Neural progenitor cell (in vitro differentiated cells): Measurements from ENCODE around the gene ZSCAN4. TPM values are rescaled to one million over a fixed set of nuclear protein-coding genes. Genes with fewer than 3 reads are reported as not detected.
A peak's percentile ranks its signal among the peaks of the same experiment; 100 is the strongest.

Experiments
- DNase-seq: peaks from one replicate; pipeline ENCODE4 v3.0.0-alpha.2; 2016; ENCODE audit warnings: low spot score
- H2AFZ ChIP-seq: fragments of 200-600 bp; sonication (generic); replicated peaks from 2 replicates; pipeline ENCODE4 v1.6.1; 2016; ENCODE audit warnings: antibody characterized with exemption
- H3F3A ChIP-seq: fragments of 200-600 bp; sonication (generic); 2 replicates; pipeline ENCODE4 v1.6.1; 2016; ENCODE audit warnings: antibody characterized with exemption, low read depth
- H3K27ac ChIP-seq: fragments of 200-600 bp; sonication (generic); 2 replicates; pipeline ENCODE4 v1.5.1; 2016; ENCODE audit warnings: mild to moderate bottlenecking
- H3K27me3 ChIP-seq: fragments of 200-600 bp; sonication (generic); 2 replicates; pipeline ENCODE4 v1.6.1; 2016; ENCODE audit warnings: mild to moderate bottlenecking, moderate library complexity
- H3K36me3 ChIP-seq: fragments of 200-600 bp; sonication (generic); 2 replicates; pipeline ENCODE4 v1.5.1; 2016
- H3K4me1 ChIP-seq: fragments of 200-600 bp; sonication (generic); 2 replicates; pipeline ENCODE4 v1.6.1; 2016; ENCODE audit warnings: mixed run types
- H3K4me2 ChIP-seq: fragments of 200-600 bp; sonication (generic); 2 replicates; pipeline ENCODE4 v1.6.1; 2016
- H3K4me3 ChIP-seq: fragments of 200-600 bp; sonication (generic); 2 replicates; pipeline ENCODE4 v1.5.1; 2016
- H3K79me2 ChIP-seq: fragments of 200-600 bp; sonication (generic); 2 replicates; pipeline ENCODE4 v1.6.1; 2016; ENCODE audit warnings: low read depth
- H3K9ac ChIP-seq: fragments of 200-600 bp; sonication (generic); 2 replicates; pipeline ENCODE4 v1.6.1; 2016
- H3K9me3 ChIP-seq: fragments of 200-600 bp; sonication (generic); 2 replicates; pipeline ENCODE4 v1.5.1; 2016; ENCODE audit warnings: low read depth
- H4K20me1 ChIP-seq: fragments of 200-600 bp; sonication (generic); 2 replicates; pipeline ENCODE4 v1.6.1; 2016; ENCODE audit warnings: low read depth
- H3K27ac Mint-ChIP-seq: 3 replicates; pipeline ENCODE4 v1.8.0; 2021; ENCODE audit warnings: mixed read lengths
- H3K27me3 Mint-ChIP-seq: 2 replicates; pipeline ENCODE4 v1.8.0; 2022; ENCODE audit warnings: low read depth, mild to moderate bottlenecking, inconsistent platforms, moderate library complexity, mixed read lengths; ENCODE audit not compliant: insufficient read depth
- H3K36me3 Mint-ChIP-seq: 3 replicates; pipeline ENCODE4 v1.8.0; 2021; ENCODE audit warnings: mixed read lengths
- H3K4me1 Mint-ChIP-seq: 3 replicates; pipeline ENCODE4 v1.8.0; 2021; ENCODE audit warnings: mixed read lengths
- H3K4me3 Mint-ChIP-seq: 3 replicates; pipeline ENCODE4 v1.8.0; 2021; ENCODE audit warnings: mild to moderate bottlenecking, moderate library complexity, mixed read lengths
- H3K9me3 Mint-ChIP-seq: 3 replicates; pipeline ENCODE4 v1.8.0; 2020; ENCODE audit warnings: mixed read lengths
- CTCF ChIP-seq: fragments of 200-600 bp; sonication (generic); IDR thresholded peaks from 2 replicates; pipeline ENCODE4 v1.5.1; 2017; ENCODE audit warnings: antibody characterized with exemption, mild to moderate bottlenecking
- EZH2 ChIP-seq: fragments of 200-600 bp; sonication (generic); IDR thresholded peaks from 2 replicates; pipeline ENCODE4 v1.6.1; 2017; ENCODE audit warnings: antibody characterized with exemption, mild to moderate bottlenecking, moderate library complexity
- EZH2phosphoT487 ChIP-seq: fragments of 200-600 bp; sonication (generic); IDR thresholded peaks from 2 replicates; pipeline ENCODE4 v1.6.1; 2017; ENCODE audit warnings: antibody characterized with exemption
- total RNA-seq: library from RNA; depleted of rRNA; stranded (reverse); fragments of >200 nt; gene quantifications from 2 replicates; pipeline ENCODE4 v1.2.3, GENCODE V29; 2015; ENCODE audit warnings: low replicate concordance

Gene ZSCAN4
- total RNA-seq, 1 donor from 2014 or later: not detected

GRCh38 chr19:57689750-57690149 is 21.0 kb downstream of the ZSCAN4 start:
- no peak overlapping the region for H3K4me3 Mint-ChIP-seq
- H3K9ac ChIP-seq: no peak overlapping the region
- H3K9me3 ChIP-seq: peaks cover 40% of the 10 kb centered on the region
- H3K9me3 Mint-ChIP-seq: peaks cover 87% of the 10 kb centered on the region
- no peaks in the 10 kb centered on the region for H3K27me3 ChIP-seq
- no peak for DNase-seq
- H2AFZ ChIP-seq: no peak overlapping the region
- H3F3A ChIP-seq: peaks cover 46% of the 10 kb centered on the region
- no peaks in the 10 kb centered on the region for H3K4me1 Mint-ChIP-seq
- peaks cover 81% of the 10 kb centered on the region for H3K36me3 Mint-ChIP-seq
- H3K27me3 Mint-ChIP-seq: peaks cover 19% of the 10 kb centered on the region
- H3K4me2 ChIP-seq: no peak overlapping the region
- no peak overlapping the region for H3K27ac Mint-ChIP-seq
- H3K4me1 ChIP-seq: no peaks in the 10 kb centered on the region
- peaks cover 86% of the 10 kb centered on the region for H3K79me2 ChIP-seq
- H3K36me3 ChIP-seq: peaks cover 58% of the 10 kb centered on the region
- TF ChIP-seq EZH2 (no peak), EZH2phosphoT487 (no peak), CTCF (no peak)
- H3K27ac ChIP-seq: no peak overlapping the region
- no peaks in the 10 kb centered on the region for H4K20me1 ChIP-seq
- no peak overlapping the region for H3K4me3 ChIP-seq

- Mint-ChIP-seq H3K9me3 (peaks cover 90% of the 10 kb centered on the region), H3K4me3 (no peak overlapping the region), H3K27me3 (peaks cover 4% of the 10 kb centered on the region), H3K27ac (no peak overlapping the region), H3K4me1 (no peaks in the 10 kb centered on the region), H3K36me3 (peaks cover 78% of the 10 kb centered on the region)
- no peak overlapping the region for H3K4me2 ChIP-seq
- no peak overlapping the region for H2AFZ ChIP-seq
- no peak for TF ChIP-seq EZH2phosphoT487
- no peak for TF ChIP-seq EZH2
- TF ChIP-seq CTCF: no peak
- DNase-seq: no peak
- H3K36me3 ChIP-seq: peaks cover 35% of the 10 kb centered on the region
- no peak overlapping the region for H3K27ac ChIP-seq
- H3K9me3 ChIP-seq: no peaks in the 10 kb centered on the region
- no peaks in the 10 kb centered on the region for H3K27me3 ChIP-seq
- no peak overlapping the region for H3K4me3 ChIP-seq
- peaks cover 86% of the 10 kb centered on the region for H3K79me2 ChIP-seq
- H3K4me1 ChIP-seq: no peaks in the 10 kb centered on the region
- no peak overlapping the region for H3K9ac ChIP-seq
- peaks cover 12% of the 10 kb centered on the region for H4K20me1 ChIP-seq
- H3F3A ChIP-seq: no peaks in the 10 kb centered on the region
These were observed 32.9 kb downstream of the ZSCAN4 start for GRCh38 chr19:57701625-57702024.

GRCh38 chr19:57706346-57706745 is 37.6 kb downstream of the ZSCAN4 start:
- Histone ChIP-seq H3K79me2 (peaks cover 68% of the 10 kb centered on the region), H3K27me3 (no peaks in the 10 kb centered on the region), H3K4me3 (no peak overlapping the region), H3K36me3 (peaks cover 15% of the 10 kb centered on the region), H3K27ac (no peak overlapping the region), H3K9ac (no peak overlapping the region), H3K4me2 (no peak overlapping the region), H3K4me1 (peaks cover 8% of the 10 kb centered on the region), H3F3A (no peaks in the 10 kb centered on the region), H3K9me3 (no peaks in the 10 kb centered on the region), H2AFZ (no peak overlapping the region), H4K20me1 (peaks cover 11% of the 10 kb centered on the region)
- no peak for DNase-seq
- Mint-ChIP-seq H3K27me3 (peaks cover 8% of the 10 kb centered on the region), H3K9me3 (peaks cover 88% of the 10 kb centered on the region), H3K27ac (no peak overlapping the region), H3K4me3 (peak overlapping the region; percentile 3), H3K36me3 (peaks cover 72% of the 10 kb centered on the region), H3K4me1 (no peaks in the 10 kb centered on the region)
- TF ChIP-seq EZH2 (no peak), EZH2phosphoT487 (no peak), CTCF (no peak)
